Mesendoderm (in vitro differentiated cells): ENCODE data around the gene FRMPD2.
"Not testable (repeated sequence)": the region's sequence is repeated elsewhere in the genome, so short reads cannot be mapped to it uniquely, and the experiment has no call there.

Source experiments
- DNase-seq: peaks from one replicate; pipeline ENCODE4 v3.0.0; 2013
- H2AK5ac ChIP-seq: 2 replicates; pipeline ENCODE4 v1.6.1; 2013; ENCODE audit warnings: low read length, inconsistent platforms
- H2BK120ac ChIP-seq: 2 replicates; pipeline ENCODE4 v1.6.1; 2013; ENCODE audit warnings: low read depth, mild to moderate bottlenecking, low read length, moderate library complexity, mixed read lengths
- H2BK15ac ChIP-seq: replicated peaks from 2 replicates; pipeline ENCODE4 v1.6.1; 2013; ENCODE audit warnings: low read depth, mild to moderate bottlenecking, moderate library complexity
- H2BK5ac ChIP-seq: 2 replicates; pipeline ENCODE4 v1.6.1; 2013; ENCODE audit warnings: low read length, inconsistent platforms
- H3K18ac ChIP-seq: 2 replicates; pipeline ENCODE4 v1.6.1; 2013; ENCODE audit warnings: mild to moderate bottlenecking, low read length, mixed read lengths
- H3K23ac ChIP-seq: one replicate; pipeline ENCODE4 v1.6.1; 2013; ENCODE audit warnings: low read length
- H3K27ac ChIP-seq: 2 replicates; pipeline ENCODE4 v1.5.1; 2013; ENCODE audit warnings: low read depth, mild to moderate bottlenecking, inconsistent platforms, low read length, moderate library complexity
- H3K27me3 ChIP-seq: 2 replicates; pipeline ENCODE4 v1.6.1; 2013; ENCODE audit warnings: low read length, control low read depth, mild to moderate bottlenecking, inconsistent platforms; ENCODE audit not compliant: insufficient read depth, poor library complexity
- H3K36me3 ChIP-seq: 2 replicates; pipeline ENCODE4 v1.6.1; 2013; ENCODE audit warnings: low read length, inconsistent platforms; ENCODE audit not compliant: control insufficient read depth, insufficient read depth
- H3K4ac ChIP-seq: one replicate; pipeline ENCODE4 v1.6.1; 2013; ENCODE audit warnings: low read depth, mild to moderate bottlenecking, low read length, moderate library complexity
- H3K4me1 ChIP-seq: 2 replicates; pipeline ENCODE4 v1.6.1; 2013; ENCODE audit warnings: low read depth, low read length, inconsistent platforms; ENCODE audit not compliant: control insufficient read depth
- H3K4me2 ChIP-seq: 2 replicates; pipeline ENCODE4 v1.6.1; 2013; ENCODE audit warnings: low read length
- H3K4me3 ChIP-seq: 2 replicates; pipeline ENCODE4 v1.5.1; 2013; ENCODE audit warnings: mild to moderate bottlenecking, low read length
- H3K56ac ChIP-seq: one replicate; pipeline ENCODE4 v1.6.1; 2013; ENCODE audit warnings: low read length
- H3K79me1 ChIP-seq: 2 replicates; pipeline ENCODE4 v1.6.1; 2013; ENCODE audit warnings: low read length, inconsistent platforms
- H3K79me2 ChIP-seq: 2 replicates; pipeline ENCODE4 v1.6.1; 2013; ENCODE audit warnings: mild to moderate bottlenecking, low read length; ENCODE audit not compliant: control insufficient read depth, insufficient read depth
- H3K9ac ChIP-seq: 2 replicates; pipeline ENCODE4 v1.6.1; 2013; ENCODE audit warnings: low read length, inconsistent platforms
- H4K5ac ChIP-seq: one replicate; pipeline ENCODE4 v1.6.1; 2013; ENCODE audit warnings: low read length
- H4K8ac ChIP-seq: one replicate; pipeline ENCODE4 v1.6.1; 2013; ENCODE audit warnings: low read depth, mild to moderate bottlenecking, control low read depth, low read length, moderate library complexity
- WGBS: extraction: QIAGEN DNeasy Blood & Tissue Kit; methylation state at CpG from one replicate; pipeline ENCODE4 v1.1.7; 2013; ENCODE audit warnings: low lambda C conversion rate, missing lambda C conversion rate; ENCODE audit not compliant: insufficient coverage; ENCODE audit errors: extremely low coverage; 5-methylcytosine and 5-hydroxymethylcytosine counted together

FRMPD2 gene

GRCh38 chr10:48245977-48246376 is 28.5 kb downstream of the FRMPD2 start:
- Histone ChIP-seq H3K27ac (no peak overlapping the region), H2BK15ac (no peak overlapping the region), H3K4me3 (no peak overlapping the region), H3K18ac (no peak overlapping the region), H3K4me2 (no peak overlapping the region), H2BK5ac (no peak overlapping the region), H2BK120ac (no peak overlapping the region), H3K23ac (no peak overlapping the region), H3K9ac (no peak overlapping the region), H3K4ac (no peak overlapping the region), H4K5ac (no peak overlapping the region), H3K56ac (no peak overlapping the region), H3K27me3 (no peaks in the 10 kb centered on the region), H4K8ac (no peak overlapping the region), H3K79me1 (no peaks in the 10 kb centered on the region), H3K36me3 (no peaks in the 10 kb centered on the region), H3K4me1 (no peaks in the 10 kb centered on the region), H3K79me2 (no peaks in the 10 kb centered on the region), H2AK5ac (no peak overlapping the region)
- no CpG with 5 or more reads among the region's 3 CpGs for WGBS
- no peak for DNase-seq

- not testable (repeated sequence) for H4K5ac ChIP-seq, H2BK5ac ChIP-seq, H3K23ac ChIP-seq, H4K8ac ChIP-seq, H3K27ac ChIP-seq, H2BK120ac ChIP-seq, H2BK15ac ChIP-seq, H3K4ac ChIP-seq, H3K4me2 ChIP-seq, H3K4me3 ChIP-seq, H3K9ac ChIP-seq, H3K4me1 ChIP-seq, H2AK5ac ChIP-seq, H3K79me1 ChIP-seq, H3K36me3 ChIP-seq, H3K18ac ChIP-seq, DNase-seq, H3K56ac ChIP-seq, H3K27me3 ChIP-seq, H3K79me2 ChIP-seq
- no CpG with 5 or more reads among the region's 5 CpGs for WGBS
Observed at GRCh38 chr10:48243921-48244320, 30.6 kb downstream of the FRMPD2 start.

DNA sequence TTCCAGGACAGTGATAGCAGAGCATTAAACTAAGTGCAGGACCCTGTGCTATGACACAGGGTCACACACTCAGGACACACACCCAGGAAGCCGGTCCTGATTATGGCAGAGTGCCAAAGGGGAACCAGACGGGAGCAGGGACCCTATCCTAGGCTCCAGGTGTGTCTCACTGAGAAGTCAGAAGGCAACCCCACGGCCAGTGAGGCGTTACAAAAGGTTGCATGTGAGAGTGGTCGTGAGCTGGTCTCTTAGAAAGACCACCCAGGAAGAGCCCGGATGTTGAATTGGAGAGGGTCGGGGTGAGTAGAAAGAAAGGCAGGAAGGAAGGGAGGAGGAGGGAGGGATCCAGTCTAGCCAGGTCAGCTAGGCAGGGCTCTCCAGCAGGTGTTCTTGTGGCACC is 31.0 kb downstream of the FRMPD2 start:
- WGBS: no CpG with 5 or more reads among the region's 7 CpGs

DNA sequence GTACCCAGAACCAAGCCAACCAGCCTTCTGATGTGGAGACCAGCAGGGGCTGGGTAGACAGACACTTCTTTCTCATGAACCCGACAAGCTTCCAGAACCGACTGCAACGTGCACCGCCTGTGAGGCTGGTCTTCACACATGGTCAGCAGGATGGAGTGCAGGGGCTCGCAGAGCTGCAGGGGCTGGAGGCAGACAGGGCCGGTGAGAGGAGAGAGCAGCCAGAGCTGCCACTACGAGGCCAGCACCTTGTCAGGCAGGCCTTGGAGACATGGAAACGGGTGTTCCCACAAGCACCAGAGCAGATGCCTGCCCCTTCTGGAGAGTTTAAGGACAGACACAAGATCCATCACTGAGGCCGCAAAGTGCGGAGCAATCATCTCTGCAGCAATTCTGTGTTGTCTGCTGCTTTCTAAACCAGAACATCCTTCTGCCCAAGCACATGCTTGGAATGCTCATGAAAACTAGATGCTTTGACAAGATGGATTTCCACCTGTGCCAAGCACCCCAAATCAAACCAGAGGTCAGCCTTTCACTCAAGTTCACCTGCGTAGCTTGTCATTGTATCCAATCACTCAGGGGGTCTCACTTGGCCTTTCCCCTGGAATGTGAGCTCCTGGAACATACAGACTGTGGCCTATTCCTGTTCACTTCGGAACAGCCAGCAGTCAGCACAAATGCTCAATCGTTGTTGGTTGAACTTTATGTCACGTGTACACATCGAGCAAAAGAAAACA is 32.2 kb downstream of the FRMPD2 start:
- H2BK15ac ChIP-seq: no peak overlapping the region

More for the DNA sequence above, 31.0 kb downstream of the FRMPD2 start:
- Histone ChIP-seq H3K79me2 (no peaks in the 10 kb centered on the region), H3K4me2 (no peak overlapping the region), H3K4ac (no peak overlapping the region), H3K18ac (no peak overlapping the region), H4K8ac (no peak overlapping the region), H3K27ac (no peak overlapping the region), H4K5ac (no peak overlapping the region), H2BK5ac (no peak overlapping the region), H3K79me1 (no peaks in the 10 kb centered on the region), H3K56ac (no peak overlapping the region), H3K4me1 (no peaks in the 10 kb centered on the region), H2BK15ac (no peak overlapping the region), H3K36me3 (no peaks in the 10 kb centered on the region), H2AK5ac (no peak overlapping the region), H3K4me3 (no peak overlapping the region), H3K27me3 (no peaks in the 10 kb centered on the region), H2BK120ac (no peak overlapping the region), H3K9ac (no peak overlapping the region), H3K23ac (no peak overlapping the region)
- no peak for DNase-seq

DNA sequence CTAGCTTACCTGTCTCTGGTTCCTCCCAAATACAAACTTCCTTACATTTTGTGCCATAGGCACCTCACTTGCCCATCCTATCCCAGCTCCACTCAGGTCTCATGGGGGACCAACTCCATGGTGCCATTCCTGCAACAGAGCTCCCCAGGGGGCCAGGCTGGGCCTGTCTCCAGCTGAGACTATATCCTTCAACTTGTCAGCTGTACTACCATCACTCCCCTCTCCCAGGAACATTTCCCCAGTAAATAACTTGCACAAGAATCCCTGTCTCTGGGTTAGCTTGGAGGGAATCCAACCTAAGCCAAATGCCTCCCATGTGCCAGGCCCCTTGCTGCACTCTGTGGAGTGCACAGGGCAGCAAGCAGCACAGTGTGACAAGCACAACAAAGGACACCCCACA is 33.2 kb downstream of the FRMPD2 start:
- no peak overlapping the region for H3K4ac ChIP-seq
- DNase-seq: no peak

More for the DNA sequence above, 32.2 kb downstream of the FRMPD2 start:
- Histone ChIP-seq H2AK5ac (no peak overlapping the region), H3K23ac (no peak overlapping the region), H3K9ac (no peak overlapping the region), H3K18ac (no peak overlapping the region), H3K4me1 (no peaks in the 10 kb centered on the region), H4K8ac (no peak overlapping the region), H3K79me1 (no peaks in the 10 kb centered on the region), H3K79me2 (no peaks in the 10 kb centered on the region), H3K4me2 (no peak overlapping the region), H3K27me3 (no peaks in the 10 kb centered on the region), H4K5ac (no peak overlapping the region), H3K56ac (no peak overlapping the region), H3K36me3 (no peaks in the 10 kb centered on the region), H2BK5ac (no peak overlapping the region), H3K4ac (no peak overlapping the region), H3K27ac (no peak overlapping the region), H2BK120ac (no peak overlapping the region), H3K4me3 (no peak overlapping the region)
- DNase-seq: no peak
- no CpG with 5 or more reads among the region's 15 CpGs for WGBS

GRCh38 chr10:48240196-48240595 is 34.3 kb downstream of the FRMPD2 start:
- H3K4ac ChIP-seq: no peak overlapping the region
- no peaks in the 10 kb centered on the region for H3K4me1 ChIP-seq
- no peaks in the 10 kb centered on the region for H3K79me1 ChIP-seq
- no peak for DNase-seq
- H4K8ac ChIP-seq: no peak overlapping the region
- no peak overlapping the region for H2BK120ac ChIP-seq
- H2BK15ac ChIP-seq: no peak overlapping the region
- no peak overlapping the region for H3K4me2 ChIP-seq
- no peak overlapping the region for H2AK5ac ChIP-seq
- H3K36me3 ChIP-seq: no peaks in the 10 kb centered on the region
- H3K9ac ChIP-seq: no peak overlapping the region
- no peak overlapping the region for H2BK5ac ChIP-seq
- no CpG with 5 or more reads among the region's 7 CpGs for WGBS
- no peak overlapping the region for H3K27ac ChIP-seq
- no peak overlapping the region for H4K5ac ChIP-seq
- H3K23ac ChIP-seq: no peak overlapping the region
- H3K18ac ChIP-seq: no peak overlapping the region
- no peak overlapping the region for H3K4me3 ChIP-seq
- no peaks in the 10 kb centered on the region for H3K27me3 ChIP-seq
- no peaks in the 10 kb centered on the region for H3K79me2 ChIP-seq
- no peak overlapping the region for H3K56ac ChIP-seq

More for the DNA sequence above, 33.2 kb downstream of the FRMPD2 start:
- Histone ChIP-seq H2AK5ac (no peak overlapping the region), H3K79me1 (no peaks in the 10 kb centered on the region), H4K5ac (no peak overlapping the region), H3K79me2 (no peaks in the 10 kb centered on the region), H4K8ac (no peak overlapping the region), H3K9ac (no peak overlapping the region), H3K4me3 (no peak overlapping the region), H3K27ac (no peak overlapping the region), H2BK15ac (no peak overlapping the region), H2BK120ac (no peak overlapping the region), H3K27me3 (no peaks in the 10 kb centered on the region), H3K4me1 (no peaks in the 10 kb centered on the region), H3K4me2 (no peak overlapping the region), H3K18ac (no peak overlapping the region), H3K23ac (no peak overlapping the region), H2BK5ac (no peak overlapping the region), H3K56ac (no peak overlapping the region), H3K36me3 (no peaks in the 10 kb centered on the region)
